Measurements from ENCODE around the gene RELA. TPM values are rescaled to one million over a fixed set of nuclear protein-coding genes. Genes with fewer than 3 reads are reported as not detected.

RELA gene
- total RNA-seq, 2 experiments from 2014 or later: 76.7 to 79.8 TPM

DNA sequence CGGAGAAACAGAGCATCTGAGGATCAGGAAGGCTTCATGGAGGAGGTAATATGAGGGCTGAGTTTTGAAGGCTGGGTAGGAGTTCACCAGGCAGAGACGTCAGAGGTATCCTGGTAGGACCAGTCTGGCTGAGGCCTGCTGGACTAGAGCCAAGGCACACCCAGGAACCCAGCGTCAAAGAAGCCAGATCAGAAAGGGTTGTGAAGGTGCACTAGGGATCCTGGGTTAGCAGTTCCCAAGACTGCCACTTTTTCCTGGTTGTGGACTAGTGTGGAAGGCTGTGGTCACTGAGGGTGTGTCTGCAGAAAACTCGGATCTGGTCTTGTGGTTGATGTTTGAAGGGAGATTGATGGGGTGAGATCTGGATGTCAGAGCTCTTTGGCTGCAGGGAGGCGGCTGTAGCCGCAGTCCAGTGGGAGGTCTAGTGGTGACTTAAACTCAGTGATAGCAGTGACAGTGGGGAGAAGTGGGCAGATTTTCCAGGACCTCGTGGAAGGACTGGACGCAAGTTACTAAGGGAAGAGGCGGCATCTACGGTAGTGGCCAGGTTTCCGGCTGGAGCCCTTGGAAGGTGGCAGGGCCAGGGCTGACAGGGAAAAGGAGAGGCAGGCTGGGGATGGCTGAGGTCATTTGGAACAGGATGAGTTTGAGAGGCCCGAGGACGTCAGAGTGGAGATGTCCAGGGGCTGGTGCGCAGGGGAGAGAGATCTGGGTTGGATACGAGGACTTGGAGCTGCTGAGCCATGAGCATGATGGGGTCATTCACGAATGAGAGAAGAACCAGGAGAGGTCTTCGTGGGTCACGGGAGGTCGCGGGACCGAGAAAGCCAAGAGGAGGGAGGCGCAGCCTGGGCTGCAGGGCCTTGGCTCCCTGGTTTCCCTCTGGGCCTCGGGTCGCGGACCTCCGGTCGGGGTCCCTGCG lies 10.9 kb downstream of the RELA start:
- Mint-ChIP-seq H3K4me1 (peaks cover 42% of the 10 kb centered on the region), H3K4me3 (peak overlapping the region; percentile 74), H3K27ac (peak overlapping the region; percentile 87), H3K36me3 (ENCODE audit: low read depth) (peaks cover 59% of the 10 kb centered on the region), H3K9me3 (no peaks in the 10 kb centered on the region), H3K27me3 (no peaks in the 10 kb centered on the region)
- DNase-seq: peak; percentile 9
- CTCF ChIA-PET: interaction anchor here (0.9 to 2.4 kb wide), 7 partner anchors 9 to 128 kb away, joined by 3 to 10 read pairs (median 6); partner anchors contain the start of genes AP5B1, KAT5, RELA and SIPA1
- POLR2A ChIA-PET: interaction anchor here (0.6 to 2.4 kb wide), 4 partner anchors 9 to 1334 kb away, joined by 3 to 6 read pairs (median 4); partner anchors contain the start of gene TRMT112

DNA sequence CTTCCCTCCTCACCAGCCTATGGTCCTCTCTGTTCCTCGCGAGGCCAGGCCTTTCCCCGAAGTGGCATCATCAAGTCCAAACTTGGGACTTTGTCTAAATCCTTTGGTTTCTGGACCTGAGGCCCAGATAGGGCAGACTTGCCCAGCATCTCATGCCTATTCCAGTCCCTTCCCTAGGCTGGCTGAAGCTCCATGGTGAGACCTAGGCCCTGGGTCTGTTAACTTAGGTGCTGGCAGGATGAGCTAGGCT lies 11.5 kb downstream of the RELA start:
- POLR2A ChIA-PET: interaction anchor here (0.6 to 1.4 kb wide), 2 partner anchors 11 to 1334 kb away, joined by 3 to 4 read pairs; partner anchors contain the start of gene TRMT112
- Mint-ChIP-seq H3K9me3 (no peaks in the 10 kb centered on the region), H3K27me3 (no peaks in the 10 kb centered on the region), H3K27ac (peak overlapping the region; percentile 87), H3K36me3 (ENCODE audit: low read depth) (peaks cover 53% of the 10 kb centered on the region), H3K4me3 (peak overlapping the region; percentile 74), H3K4me1 (peaks cover 40% of the 10 kb centered on the region)
- CTCF ChIA-PET: interaction anchor here (0.9 to 2.4 kb wide), 5 partner anchors 8 to 44 kb away, joined by 3 to 10 read pairs (median 6); partner anchors contain the start of genes RELA and SIPA1
- DNase-seq: peak; percentile 6

DNA sequence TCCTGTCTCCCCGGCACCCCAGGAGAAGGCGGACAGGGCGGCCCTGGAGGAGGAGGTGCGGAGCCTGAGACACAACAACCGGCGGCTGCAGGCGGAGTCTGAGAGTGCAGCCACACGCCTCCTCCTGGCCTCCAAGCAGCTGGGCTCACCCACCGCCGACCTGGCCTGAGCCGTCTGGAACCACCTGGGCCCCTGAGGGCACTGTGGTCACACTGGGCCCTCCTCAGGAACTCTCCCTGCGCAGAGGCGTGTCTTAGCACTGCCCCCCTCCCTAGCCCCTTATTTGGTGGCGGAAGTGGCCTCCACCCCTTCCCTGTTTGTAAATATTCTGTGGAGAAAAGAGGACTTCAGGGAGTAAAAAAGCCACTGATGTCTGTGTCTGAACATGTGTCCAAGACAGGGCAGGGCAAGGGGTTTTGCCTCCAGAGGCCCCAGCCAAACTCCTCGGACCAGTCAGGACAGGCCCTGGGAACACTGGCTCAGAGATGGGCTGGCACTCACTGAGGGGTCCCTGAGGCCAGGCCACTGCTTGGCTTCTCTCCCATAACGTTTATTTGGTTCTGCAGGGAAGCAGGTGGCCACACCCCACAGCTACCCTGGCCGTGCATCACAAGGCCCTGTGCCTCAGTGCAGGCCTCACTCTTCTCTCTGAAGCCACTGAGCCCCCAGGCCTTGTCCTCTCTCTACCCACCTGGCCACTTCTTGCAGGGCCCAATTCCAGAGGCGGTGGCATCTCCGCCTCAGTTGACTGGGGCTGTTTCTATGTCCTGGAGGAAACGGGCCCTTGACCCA lies 12.0 kb downstream of the RELA start:
- no peak for DNase-seq
- peaks cover 37% of the 10 kb centered on the region for H3K4me1 Mint-ChIP-seq
- ChIA-PET CTCF (interaction anchor here (1.0 to 2.4 kb wide), 6 partner anchors 8 to 119 kb away, joined by 3 to 10 read pairs (median 4); partner anchors contain the start of genes RELA and SIPA1), POLR2A (interaction anchor here (1.4 kb wide), 1 partner anchor 10 kb away, joined by 3 read pairs; no protein-coding TSS in a partner anchor)
- H3K9me3 Mint-ChIP-seq: no peaks in the 10 kb centered on the region
- peaks cover 51% of the 10 kb centered on the region for H3K36me3 Mint-ChIP-seq (ENCODE audit: low read depth)
- H3K27me3 Mint-ChIP-seq: no peaks in the 10 kb centered on the region
- peak overlapping the region; percentile 87 for H3K27ac Mint-ChIP-seq
- H3K4me3 Mint-ChIP-seq: no peak overlapping the region

DNA sequence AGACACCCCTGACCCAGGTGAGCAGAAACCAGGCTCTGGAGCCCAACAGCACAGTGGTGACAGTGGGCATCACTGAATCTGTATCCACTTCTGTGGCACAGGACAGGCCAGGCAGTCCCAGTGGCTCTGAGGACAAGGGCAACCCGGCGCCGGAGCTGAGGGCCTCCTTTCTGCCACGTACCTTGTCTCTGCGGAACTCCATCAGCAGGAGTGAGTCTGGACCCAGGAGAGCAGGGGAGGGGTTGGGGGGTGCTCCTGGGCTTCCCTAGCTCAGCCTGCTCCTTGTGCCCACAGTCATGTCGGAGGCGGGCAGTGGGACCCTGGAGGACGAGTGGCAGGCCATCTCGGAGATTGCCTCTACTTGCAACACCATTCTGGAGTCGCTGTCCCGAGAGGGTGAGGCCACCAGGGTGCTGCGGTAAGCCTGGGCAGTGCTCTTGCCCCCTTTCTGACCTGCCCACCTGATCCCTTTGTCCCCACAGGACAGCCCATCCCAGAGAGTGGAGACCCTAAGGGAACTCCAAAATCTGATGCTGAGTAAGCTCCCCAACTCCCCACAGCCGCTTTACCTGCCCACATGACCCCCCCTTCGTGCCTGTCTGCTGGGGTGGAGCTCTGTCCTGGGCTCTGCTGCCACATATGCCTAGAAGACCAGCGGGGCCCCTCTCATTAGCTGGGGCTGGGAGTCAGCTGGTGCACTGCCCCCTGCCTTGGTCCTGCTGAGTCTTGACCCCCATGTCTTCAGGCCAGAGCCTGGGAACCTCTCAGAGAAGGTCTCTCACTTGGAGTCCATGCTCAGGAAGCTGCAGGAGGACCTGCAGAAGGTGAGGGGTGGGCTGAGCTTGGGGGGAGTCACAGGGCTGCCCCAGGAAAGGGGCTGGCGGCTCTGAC lies 12.8 kb downstream of the RELA start:
- Mint-ChIP-seq H3K9me3 (no peaks in the 10 kb centered on the region), H3K27me3 (no peaks in the 10 kb centered on the region), H3K36me3 (ENCODE audit: low read depth) (peaks cover 47% of the 10 kb centered on the region), H3K4me3 (no peak overlapping the region), H3K27ac (no peak overlapping the region), H3K4me1 (peaks cover 34% of the 10 kb centered on the region)
- ChIA-PET POLR2A (interaction anchor here (0.6 kb wide), 1 partner anchor 532 kb away, joined by 3 read pairs; the partner anchor contains the start of gene ZNHIT2), CTCF (interaction anchor here (1.0 to 1.8 kb wide), 4 partner anchors 12 to 120 kb away, joined by 3 to 5 read pairs (median 4); partner anchors contain the start of genes PCNX3 and SIPA1)
- no peak for DNase-seq

DNA sequence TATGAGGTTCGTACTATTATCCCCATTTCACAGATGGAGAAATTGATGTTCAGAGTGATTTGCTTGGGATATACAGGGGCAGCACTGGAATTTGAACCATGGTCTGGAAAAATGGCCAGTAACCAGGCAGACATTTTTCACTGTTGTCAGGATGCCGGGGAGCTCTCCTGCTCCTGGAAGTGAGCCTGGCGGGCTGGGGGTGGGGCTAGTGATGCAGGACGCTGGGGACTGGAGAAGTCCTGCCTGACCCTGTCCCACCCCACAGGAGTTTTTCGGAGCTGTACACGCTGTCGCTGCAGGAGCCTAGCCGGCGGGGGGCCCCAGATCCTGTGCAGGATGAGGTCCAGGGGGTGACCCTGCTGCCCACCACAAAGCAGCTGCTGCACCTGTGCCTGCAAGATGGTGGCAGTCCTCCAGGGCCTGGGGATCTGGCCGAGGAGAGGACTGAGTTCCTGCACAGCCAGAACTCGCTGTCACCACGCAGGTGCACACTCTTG lies 13.7 kb downstream of the RELA start:
- H3K36me3 Mint-ChIP-seq (ENCODE audit: low read depth): peaks cover 46% of the 10 kb centered on the region
- no peaks in the 10 kb centered on the region for H3K9me3 Mint-ChIP-seq
- no peak overlapping the region for H3K27ac Mint-ChIP-seq
- no peak overlapping the region for H3K4me3 Mint-ChIP-seq
- peaks cover 33% of the 10 kb centered on the region for H3K4me1 Mint-ChIP-seq
- DNase-seq: no peak
- no peaks in the 10 kb centered on the region for H3K27me3 Mint-ChIP-seq
- ChIA-PET POLR2A (interaction anchor here (0.6 kb wide), 2 partner anchors 19 to 531 kb away, joined by 3 read pairs; partner anchors contain the start of gene ZNHIT2), CTCF (interaction anchor here (1.1 to 1.8 kb wide), 4 partner anchors 10 to 121 kb away, joined by 3 to 5 read pairs (median 4); partner anchors contain the start of gene PCNX3)

DNA sequence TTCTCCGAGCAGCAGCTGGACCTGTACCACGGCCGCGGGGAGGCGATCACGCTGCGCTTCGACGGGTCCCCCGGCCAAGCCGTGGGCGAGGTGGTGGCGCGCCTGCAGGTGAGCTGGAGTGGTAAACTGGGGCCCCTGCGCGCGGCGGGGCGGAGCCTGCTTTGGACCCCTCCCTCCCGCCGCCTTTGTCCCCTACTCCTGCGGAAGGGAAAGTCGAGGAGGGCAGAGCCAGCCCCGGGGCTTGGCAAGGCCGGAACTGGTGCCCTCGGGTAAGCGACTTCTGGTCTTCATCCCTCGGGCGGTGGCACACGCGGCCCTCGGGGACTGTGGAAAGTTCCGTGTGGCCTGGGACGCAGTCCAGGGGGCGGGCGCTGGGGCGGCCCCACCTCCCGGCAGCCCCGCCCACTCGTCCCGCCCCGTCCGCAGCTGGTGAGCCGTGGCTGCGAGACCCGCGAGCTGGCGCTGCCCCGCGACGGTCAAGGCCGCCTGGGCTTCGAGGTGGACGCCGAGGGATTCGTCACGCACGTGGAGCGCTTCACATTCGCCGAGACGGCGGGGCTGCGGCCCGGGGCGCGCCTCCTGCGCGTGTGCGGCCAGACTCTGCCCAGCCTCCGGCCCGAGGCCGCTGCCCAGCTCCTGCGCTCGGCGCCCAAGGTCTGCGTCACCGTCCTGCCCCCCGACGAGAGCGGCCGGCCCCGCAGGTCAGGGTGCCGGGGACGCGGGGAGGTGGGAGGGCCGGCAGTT lies 15.6 kb downstream of the RELA start:
- peaks cover 32% of the 10 kb centered on the region for H3K4me1 Mint-ChIP-seq
- no peak for DNase-seq
- no peaks in the 10 kb centered on the region for H3K27me3 Mint-ChIP-seq
- ChIA-PET POLR2A (no interaction called here), CTCF (interaction anchor here (0.6 kb wide), 1 partner anchor 15 kb away, joined by 3 read pairs; no protein-coding TSS in a partner anchor)
- no peaks in the 10 kb centered on the region for H3K9me3 Mint-ChIP-seq
- no peak overlapping the region for H3K27ac Mint-ChIP-seq
- peaks cover 48% of the 10 kb centered on the region for H3K36me3 Mint-ChIP-seq (ENCODE audit: low read depth)
- no peak overlapping the region for H3K4me3 Mint-ChIP-seq

DNA sequence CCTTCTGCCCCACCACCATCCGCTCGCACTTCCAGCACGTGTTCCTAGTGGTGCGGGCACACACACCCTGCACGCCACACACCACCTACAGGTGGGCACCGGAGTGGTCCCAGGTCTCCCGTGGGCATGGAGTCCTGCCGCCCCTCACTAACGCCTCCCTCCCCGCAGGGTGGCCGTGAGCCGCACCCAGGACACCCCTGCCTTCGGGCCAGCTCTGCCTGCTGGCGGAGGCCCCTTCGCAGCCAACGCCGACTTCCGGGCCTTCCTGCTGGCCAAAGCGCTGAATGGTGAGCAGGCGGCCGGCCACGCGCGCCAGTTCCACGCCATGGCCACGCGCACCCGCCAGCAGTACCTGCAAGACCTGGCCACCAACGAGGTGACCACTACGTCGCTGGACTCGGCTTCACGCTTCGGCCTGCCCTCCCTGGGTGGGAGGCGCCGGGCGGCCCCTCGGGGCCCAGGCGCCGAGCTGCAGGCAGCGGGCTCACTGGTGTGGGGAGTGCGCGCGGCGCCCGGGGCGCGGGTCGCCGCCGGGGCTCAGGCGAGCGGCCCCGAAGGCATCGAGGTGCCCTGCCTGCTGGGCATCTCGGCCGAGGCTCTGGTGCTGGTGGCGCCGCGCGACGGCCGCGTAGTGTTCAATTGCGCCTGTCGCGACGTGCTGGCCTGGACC lies 16.3 kb downstream of the RELA start:
- no peak for DNase-seq
- Mint-ChIP-seq H3K9me3 (no peaks in the 10 kb centered on the region), H3K27ac (no peak overlapping the region), H3K36me3 (ENCODE audit: low read depth) (peaks cover 48% of the 10 kb centered on the region), H3K4me1 (peaks cover 32% of the 10 kb centered on the region), H3K4me3 (no peak overlapping the region), H3K27me3 (no peaks in the 10 kb centered on the region)
- ChIA-PET CTCF (interaction anchor here (0.6 to 1.7 kb wide), 2 partner anchors 10 to 14 kb away, joined by 3 to 4 read pairs; no protein-coding TSS in a partner anchor), POLR2A (no interaction called here)

DNA sequence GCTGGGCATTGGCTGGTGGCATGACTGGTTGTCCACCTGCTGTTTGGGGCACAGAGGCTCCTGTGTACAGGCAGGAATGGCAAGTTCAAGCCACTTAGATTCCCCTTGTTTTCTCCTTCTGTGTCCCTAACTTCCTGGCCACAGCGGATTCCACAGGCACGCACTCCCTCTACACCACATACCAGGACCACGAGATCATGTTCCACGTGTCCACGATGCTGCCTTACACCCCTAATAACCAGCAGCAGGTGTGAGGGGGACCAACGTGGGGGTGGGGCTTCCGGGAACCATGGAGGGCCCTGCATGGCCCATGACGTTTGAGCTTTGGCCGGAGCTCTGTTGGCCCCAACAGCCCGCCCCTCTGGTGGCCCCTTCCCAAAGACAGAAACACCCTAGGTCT lies 17.0 kb downstream of the RELA start:
- Mint-ChIP-seq H3K4me3 (no peak overlapping the region), H3K27ac (no peak overlapping the region), H3K27me3 (no peaks in the 10 kb centered on the region), H3K36me3 (ENCODE audit: low read depth) (peaks cover 47% of the 10 kb centered on the region), H3K9me3 (no peaks in the 10 kb centered on the region), H3K4me1 (peaks cover 30% of the 10 kb centered on the region)
- ChIA-PET POLR2A (no interaction called here), CTCF (interaction anchor here (1.1 to 1.7 kb wide), 2 partner anchors 10 to 32 kb away, joined by 3 to 4 read pairs; partner anchors contain the start of gene MAP3K11)
- DNase-seq: no peak

DNA sequence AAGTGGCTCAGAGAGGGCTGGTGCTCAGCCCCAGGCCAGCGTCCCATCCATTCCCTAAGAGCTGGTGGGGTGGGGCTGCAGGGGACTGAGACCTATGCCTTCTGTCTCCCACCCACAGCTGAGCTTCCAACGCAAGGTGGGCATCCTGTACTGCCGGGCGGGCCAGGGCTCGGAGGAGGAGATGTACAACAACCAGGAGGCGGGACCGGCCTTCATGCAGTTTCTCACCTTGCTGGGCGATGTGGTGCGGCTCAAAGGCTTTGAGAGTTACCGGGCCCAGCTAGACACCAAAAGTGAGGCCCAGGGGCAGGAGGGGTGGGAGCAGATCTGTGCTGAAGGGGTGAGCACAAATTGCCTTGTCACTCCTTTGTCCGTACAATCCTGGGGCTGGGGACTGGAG lies 17.9 kb downstream of the RELA start:
- ChIA-PET POLR2A (no interaction called here), CTCF (interaction anchor here (1.1 to 1.7 kb wide), 2 partner anchors 9 to 31 kb away, joined by 3 to 4 read pairs; partner anchors contain the start of gene MAP3K11)
- Mint-ChIP-seq H3K36me3 (ENCODE audit: low read depth) (peaks cover 46% of the 10 kb centered on the region), H3K4me3 (no peak overlapping the region), H3K4me1 (peaks cover 36% of the 10 kb centered on the region), H3K27me3 (no peaks in the 10 kb centered on the region), H3K27ac (no peak overlapping the region), H3K9me3 (no peaks in the 10 kb centered on the region)
- no peak for DNase-seq

DNA sequence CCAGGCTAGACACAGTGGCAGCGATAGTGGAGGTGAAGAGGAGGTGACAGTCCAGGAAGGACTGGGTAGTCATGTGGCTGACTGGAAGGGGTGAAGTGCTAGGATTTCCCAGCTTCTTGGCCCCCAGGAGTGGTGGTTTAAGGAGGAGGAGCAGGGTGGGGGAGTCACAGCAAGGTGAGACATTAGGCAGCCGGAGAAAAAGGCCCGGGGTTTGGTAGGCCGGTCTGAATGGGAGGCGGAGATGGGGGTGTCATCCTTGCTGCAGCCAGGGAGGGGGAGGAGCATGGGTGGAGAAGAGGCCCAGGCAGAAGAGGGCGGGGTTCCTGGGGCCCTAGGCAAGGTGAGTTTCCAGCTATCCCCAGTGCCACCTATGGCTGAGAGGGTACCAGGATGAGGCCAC lies 18.7 kb downstream of the RELA start:
- H3K4me1 Mint-ChIP-seq: peaks cover 40% of the 10 kb centered on the region
- ChIA-PET CTCF (interaction anchor here (2.1 kb wide), 1 partner anchor 8 kb away, joined by 8 read pairs; no protein-coding TSS in a partner anchor), POLR2A (no interaction called here)
- H3K36me3 Mint-ChIP-seq (ENCODE audit: low read depth): peaks cover 49% of the 10 kb centered on the region
- H3K4me3 Mint-ChIP-seq: peak overlapping the region; percentile 16
- no peaks in the 10 kb centered on the region for H3K9me3 Mint-ChIP-seq
- H3K27me3 Mint-ChIP-seq: no peaks in the 10 kb centered on the region
- H3K27ac Mint-ChIP-seq: no peak overlapping the region
- DNase-seq: peak; percentile 34

Data from activated CD4-positive, alpha-beta T cell treated with anti-CD3 and anti-CD28 coated beads, Interleukin-2, amount 10 ng/mL, durations not matched to agents 7 days and 5 days (primary cell).